GM12801 (cell line): ENCODE data around the gene CCNI.

Experiments used
- TF ChIP-seq, protein P1 (sequence below): IDR thresholded peaks from one replicate; pipeline ENCODE4 v1.5.1; 2011; ENCODE audit warnings: control low read depth; ENCODE audit not compliant: insufficient read length; ENCODE audit errors: extremely low read depth

Gene CCNI, protein sequence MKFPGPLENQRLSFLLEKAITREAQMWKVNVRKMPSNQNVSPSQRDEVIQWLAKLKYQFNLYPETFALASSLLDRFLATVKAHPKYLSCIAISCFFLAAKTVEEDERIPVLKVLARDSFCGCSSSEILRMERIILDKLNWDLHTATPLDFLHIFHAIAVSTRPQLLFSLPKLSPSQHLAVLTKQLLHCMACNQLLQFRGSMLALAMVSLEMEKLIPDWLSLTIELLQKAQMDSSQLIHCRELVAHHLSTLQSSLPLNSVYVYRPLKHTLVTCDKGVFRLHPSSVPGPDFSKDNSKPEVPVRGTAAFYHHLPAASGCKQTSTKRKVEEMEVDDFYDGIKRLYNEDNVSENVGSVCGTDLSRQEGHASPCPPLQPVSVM

DNA sequence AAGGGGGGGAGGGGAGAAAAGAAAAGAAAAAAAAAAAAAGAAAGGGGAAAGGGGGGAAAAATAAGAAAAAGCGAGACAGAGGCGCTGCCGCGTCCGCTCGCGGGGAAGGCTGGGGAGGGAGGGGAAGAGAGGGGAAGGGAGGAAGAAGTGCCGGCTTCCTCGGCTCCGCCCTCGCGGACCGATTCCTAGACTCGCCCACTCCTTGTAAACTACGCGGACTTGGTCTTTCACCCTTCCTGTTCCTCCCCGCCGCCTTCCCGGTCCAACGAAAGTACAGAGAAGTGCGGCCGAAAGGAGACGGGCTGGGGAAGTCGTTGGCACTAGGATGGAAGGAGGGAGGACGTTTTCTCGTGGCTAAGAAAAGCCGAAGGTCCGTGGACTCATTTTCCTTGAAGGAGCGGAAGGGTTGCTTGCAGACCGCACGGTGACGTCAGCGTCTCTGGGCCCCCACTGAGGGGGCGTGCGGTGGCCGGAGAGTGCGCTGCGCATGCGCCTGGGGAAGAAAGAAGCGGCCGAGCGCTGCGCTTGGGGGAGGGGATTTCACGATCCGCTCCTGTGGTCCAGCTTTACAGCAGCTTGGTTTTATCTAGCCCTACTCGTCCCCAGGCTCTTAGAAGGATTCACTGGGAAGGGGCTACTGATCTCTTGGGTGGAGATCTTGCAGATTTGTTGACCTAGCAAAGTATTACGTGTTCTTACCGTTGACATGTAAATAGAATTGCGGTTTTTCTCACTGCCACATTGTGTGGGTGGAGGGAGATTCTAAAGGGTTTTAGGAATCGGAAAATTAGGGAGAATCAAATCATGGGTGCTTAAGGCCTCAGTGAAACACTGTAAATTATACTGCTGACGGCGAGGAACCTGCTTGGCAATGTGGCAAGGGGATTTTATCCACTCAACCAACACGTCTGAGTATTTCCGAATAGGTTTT lies at the start of gene CCNI:
CCNI (minus strand) TSS at position 121 of the 931 bp plus-strand sequence. CDS start 9,627 bp downstream, outside the sequence.
- TF ChIP-seq, protein P1, sequence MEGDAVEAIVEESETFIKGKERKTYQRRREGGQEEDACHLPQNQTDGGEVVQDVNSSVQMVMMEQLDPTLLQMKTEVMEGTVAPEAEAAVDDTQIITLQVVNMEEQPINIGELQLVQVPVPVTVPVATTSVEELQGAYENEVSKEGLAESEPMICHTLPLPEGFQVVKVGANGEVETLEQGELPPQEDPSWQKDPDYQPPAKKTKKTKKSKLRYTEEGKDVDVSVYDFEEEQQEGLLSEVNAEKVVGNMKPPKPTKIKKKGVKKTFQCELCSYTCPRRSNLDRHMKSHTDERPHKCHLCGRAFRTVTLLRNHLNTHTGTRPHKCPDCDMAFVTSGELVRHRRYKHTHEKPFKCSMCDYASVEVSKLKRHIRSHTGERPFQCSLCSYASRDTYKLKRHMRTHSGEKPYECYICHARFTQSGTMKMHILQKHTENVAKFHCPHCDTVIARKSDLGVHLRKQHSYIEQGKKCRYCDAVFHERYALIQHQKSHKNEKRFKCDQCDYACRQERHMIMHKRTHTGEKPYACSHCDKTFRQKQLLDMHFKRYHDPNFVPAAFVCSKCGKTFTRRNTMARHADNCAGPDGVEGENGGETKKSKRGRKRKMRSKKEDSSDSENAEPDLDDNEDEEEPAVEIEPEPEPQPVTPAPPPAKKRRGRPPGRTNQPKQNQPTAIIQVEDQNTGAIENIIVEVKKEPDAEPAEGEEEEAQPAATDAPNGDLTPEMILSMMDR: no peak

DNA sequence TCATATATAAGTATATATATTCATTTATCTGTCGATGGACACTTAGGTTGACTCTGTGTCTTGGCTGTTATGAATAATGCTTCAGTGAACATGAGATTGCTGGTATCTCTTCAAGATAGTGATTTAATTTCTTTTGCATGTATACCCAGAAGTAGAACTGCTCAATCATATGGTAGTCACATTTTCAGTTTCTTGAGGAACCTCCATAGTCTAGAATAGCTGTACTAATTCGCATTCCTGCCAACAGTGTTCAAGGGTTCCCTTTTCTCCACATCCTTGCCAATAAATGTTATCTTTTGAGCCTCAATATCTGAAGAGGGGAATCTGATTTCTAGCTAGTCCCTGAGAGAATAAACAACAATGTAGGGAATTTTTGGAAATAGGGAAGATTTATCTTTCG lies 48.8 kb upstream of the CCNI start:
- TF ChIP-seq, protein P1: no peak

DNA sequence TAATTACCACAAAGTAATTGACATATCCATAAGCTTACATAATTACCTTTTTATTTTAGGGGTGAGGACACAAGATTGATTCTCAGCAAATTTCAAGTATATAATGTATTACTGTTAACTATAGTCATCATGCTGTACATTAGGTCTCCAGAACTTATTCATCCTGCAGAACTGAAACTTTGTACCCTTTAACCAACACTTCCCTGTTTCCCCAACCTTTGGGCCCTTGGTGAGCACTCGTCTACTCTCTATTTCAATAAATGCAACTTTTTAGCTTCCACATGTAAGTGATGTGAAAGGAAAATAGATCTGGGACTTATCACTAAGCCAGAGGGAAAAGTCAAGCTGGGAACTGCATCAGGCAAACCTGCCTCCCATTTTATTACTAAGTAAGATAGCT lies 47.6 kb upstream of the CCNI start:
- TF ChIP-seq, protein P1: no peak

DNA sequence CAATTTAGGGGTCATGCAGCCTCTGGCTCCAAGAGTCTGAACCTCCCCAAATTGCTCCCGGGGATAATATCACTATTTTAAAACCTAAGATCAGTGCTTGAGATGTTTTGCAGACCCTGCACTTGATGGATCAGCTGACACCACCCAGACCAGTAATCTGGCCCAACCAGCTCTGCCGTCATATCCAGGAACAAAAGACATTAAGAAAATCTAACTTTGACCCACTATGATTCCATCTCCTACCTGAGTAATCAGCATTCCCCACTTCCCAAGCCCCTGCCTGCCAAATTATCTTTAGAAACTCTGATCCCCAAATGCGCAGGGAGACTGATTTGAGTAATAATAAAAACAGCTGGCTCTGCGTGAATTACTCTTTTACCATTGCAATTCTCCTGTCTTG lies 46.9 kb upstream of the CCNI start:
- TF ChIP-seq, protein P1: no peak

DNA sequence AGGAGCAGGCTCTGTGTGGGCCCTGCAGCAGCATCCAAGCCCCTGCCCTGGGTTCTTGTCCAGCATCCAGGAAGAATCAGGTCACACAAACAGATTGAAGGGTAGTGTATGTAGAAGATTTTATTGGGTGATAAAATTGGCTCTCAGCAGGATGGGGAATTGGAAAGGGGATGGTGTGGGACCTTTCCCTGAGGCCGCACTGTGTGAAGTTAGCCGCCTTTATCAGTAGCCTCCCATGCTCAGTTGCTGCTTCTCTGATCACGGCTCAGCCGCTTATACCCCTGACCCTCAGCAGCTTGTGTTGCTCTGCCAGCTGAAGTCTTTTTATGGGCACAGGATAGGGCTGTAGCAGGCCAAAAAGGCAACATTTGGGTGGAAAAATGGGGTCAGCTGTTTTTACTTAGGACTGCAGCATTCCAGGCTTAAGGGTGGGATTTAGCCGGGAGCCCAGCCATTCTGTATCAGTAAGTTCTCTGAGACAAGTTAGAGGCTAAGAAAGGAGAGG lies 46.0 kb upstream of the CCNI start:
- TF ChIP-seq, protein P1: no peak

DNA sequence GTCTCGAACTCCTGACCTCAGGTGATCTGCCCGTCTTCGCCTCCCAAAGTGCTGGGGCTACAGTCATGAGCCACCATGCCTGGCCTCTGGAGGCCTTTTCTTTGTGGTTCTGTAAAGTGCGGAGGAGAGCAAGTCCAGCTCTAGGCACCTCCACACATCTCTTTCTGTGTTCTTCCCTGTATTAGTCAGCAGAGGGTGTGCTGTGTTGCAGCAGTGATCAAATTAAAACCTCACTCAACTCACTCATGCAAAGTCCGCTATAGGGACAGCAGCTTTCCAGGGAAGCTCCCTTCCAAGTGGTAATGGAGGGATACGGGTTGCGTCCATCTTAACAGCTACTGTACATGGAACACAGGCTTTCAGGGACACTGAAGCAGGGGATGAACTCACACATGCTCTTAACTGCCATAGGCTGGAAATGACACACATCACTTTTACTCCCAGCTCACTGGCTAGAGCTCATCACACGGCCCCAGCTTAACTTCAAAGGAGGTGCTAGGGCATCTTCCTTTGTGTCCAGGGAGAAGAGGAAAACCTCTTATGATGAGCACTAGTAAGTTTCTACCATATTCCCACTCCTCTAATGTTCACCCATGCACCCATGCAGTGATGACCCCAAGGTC lies 45.2 kb upstream of the CCNI start:
- TF ChIP-seq, protein P1: no peak

DNA sequence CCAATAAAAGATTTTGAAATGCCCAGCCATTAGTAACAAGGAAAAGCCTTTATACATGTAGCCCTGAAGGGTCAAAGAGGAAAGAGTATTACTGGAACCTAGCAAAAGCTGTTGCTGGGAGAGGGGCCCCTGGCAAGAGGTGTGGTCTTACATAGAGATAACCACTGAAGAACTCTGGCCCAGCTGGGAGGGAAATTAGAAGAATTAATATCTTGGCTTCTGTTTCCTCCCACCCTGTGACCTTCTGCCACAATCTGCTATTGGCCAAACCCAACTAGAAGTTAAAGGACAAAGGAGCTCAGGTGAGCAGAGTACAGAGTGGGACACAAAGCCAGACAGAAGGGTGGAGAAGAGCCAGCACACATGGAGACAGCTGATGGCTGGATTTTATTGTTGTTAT lies 41.9 kb upstream of the CCNI start:
- TF ChIP-seq, protein P1: no peak
